Stimulated activated CD4-positive, alpha-beta T cell treated with anti-CD3 and anti-CD28 coated beads, Interleukin-2, amount 100 ng/mL, for 48 hours (primary cell): ENCODE data around the gene SRRM3.
"Not testable (repeated sequence)": the region's sequence is repeated elsewhere in the genome, so short reads cannot be mapped to it uniquely, and the experiment has no call there.

Experiments
- DNase-seq, 2 donors: peaks; one replicate each; pipeline ENCODE4 v3.0.0-alpha.2; 2020

The SRRM3 gene

DNA sequence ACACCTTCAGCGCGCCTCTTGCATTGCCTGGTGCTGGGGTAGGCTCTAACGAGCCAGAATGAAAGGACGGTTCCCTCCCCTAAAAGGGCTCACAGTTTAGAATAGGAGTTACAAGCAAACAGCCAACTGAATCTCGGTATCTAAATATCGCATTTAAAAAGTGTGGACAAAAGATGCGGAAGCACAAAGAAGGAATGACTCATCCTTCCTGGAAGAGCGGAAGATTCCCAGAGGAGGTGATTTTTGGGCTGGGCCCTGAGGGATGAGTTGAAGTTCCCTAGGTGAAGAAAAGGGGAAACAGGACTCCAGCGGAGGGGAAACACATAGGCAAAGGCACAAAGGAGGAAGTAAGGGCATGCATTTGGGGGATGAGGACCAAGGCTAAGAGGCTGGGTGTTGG lies 29.9 kb downstream of the SRRM3 start:
- no peak for DNase-seq

DNA sequence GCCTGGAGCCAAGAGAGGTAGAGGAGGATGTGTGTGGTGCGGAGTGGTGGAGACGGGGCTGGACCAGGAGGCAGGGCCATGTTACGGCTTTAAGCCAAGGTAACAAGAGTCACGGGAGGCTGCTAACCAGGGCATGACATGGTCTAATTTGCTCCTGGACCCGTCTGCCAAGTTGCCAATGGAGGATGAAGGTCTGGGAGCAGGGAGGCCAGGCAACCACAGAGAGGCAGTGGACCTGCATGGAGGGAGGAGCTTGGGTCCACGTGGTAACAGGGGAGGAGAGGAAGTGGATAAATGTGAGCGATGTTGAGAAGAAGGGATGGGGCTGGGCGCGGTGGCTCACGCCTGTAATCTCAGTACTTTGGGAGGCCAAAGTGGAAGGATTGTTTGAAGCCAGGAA lies 31.0 kb downstream of the SRRM3 start:
- no peak for DNase-seq

- no peak for DNase-seq
Measured at GRCh38 chr7:76233538-76234281, 32.0 kb downstream of the SRRM3 start.

GRCh38 chr7:76234282-76234584 lies 32.5 kb downstream of the SRRM3 start:
- no peak for DNase-seq

DNA sequence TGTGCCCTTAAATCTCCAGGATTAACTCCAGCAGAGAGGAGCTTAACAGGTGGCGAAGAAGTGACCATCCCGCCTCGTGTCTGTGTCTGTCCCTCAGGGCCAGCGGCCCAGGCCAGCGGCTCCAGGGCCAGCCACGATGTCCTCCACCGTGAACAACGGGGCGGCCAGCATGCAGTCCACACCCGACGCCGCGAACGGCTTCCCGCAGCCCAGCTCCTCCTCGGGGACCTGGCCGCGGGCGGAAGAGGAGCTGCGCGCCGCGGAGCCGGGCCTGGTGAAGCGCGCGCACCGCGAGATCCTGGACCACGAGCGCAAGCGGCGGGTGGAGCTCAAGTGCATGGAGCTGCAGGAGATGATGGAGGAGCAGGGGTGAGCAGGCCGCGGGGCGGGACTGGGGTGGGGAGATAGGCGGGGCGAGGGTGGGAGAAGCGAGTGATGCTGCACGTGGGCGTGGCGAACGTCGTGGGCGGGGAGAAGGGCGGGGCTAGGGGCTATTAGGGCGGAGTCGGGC lies 33.3 kb downstream of the SRRM3 start:
- peak; percentile 82 to 83 for DNase-seq

DNA sequence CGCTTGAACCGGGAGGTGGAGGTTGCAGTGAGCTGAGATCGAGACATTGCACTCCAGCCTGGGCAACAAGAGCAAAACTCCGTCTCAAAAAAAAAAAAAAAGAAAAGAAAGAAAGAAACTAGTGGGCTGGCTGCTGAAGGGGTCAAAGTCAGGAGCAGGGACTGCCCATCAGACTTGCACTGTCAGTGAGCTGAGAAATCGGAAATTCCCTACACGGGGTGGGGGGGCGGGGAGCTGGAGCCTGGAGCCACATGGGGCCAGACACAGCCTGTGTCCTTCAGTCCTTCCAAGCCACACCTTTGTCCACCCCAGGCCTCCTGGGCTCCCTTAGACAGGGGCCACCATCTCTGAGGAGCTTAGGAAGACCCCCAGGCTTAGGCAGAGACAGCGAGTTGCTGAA lies 34.5 kb downstream of the SRRM3 start:
- no peak for DNase-seq

GRCh38 chr7:76238326-76238725 lies 36.6 kb downstream of the SRRM3 start:
- DNase-seq: no peak

DNA sequence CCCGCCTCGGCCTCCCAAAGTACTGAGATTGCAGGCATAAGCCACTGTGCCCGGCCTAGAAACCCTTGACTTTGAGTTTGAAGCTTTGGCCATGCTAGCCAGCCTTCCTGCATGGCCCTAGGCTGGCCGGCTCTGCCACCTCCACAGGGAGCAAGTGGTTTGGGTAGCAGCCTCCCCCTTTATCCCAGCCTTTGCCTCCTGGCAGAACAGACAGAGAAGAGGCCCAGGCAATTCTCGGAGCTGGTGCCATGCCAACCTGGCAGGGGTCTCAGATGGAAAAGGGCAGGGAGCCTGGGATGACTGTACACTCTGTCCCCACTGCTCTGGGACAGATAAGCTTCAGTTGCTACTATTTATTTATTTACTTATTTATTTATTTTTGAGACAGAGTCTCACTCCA lies 39.4 kb downstream of the SRRM3 start:
- DNase-seq: no peak

- DNase-seq: not testable (repeated sequence)
Measured at GRCh38 chr7:76242517-76243063, 40.9 kb downstream of the SRRM3 start.

DNA sequence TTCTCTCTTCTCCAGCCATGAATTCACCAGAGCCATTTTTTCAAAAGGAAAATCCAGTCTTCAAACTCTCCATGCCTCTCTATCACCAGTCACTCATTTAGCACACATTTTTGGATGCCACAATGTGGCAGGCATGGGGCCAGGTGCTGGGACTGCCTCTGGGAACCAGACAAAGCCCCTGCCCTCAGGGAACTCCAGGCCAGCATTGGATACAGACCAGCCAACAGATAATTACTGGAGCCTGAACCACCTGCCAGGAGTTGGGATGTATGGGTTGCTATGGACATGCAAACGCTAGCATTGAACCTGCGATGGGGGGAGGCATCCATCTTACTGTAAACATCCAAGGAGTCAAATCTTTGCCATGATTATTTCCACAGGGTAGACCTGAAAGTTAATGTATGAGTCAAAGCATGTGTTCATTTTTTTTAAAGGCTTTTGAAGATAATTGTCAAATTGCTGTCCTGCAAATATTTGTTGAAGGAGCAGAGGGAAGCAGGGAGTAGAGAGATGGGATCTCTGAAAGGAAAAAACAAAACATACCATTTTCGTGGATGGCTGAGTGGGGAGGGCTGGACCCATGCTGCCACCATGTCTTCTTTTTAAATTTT lies 43.2 kb downstream of the SRRM3 start:
- DNase-seq: no peak

DNA sequence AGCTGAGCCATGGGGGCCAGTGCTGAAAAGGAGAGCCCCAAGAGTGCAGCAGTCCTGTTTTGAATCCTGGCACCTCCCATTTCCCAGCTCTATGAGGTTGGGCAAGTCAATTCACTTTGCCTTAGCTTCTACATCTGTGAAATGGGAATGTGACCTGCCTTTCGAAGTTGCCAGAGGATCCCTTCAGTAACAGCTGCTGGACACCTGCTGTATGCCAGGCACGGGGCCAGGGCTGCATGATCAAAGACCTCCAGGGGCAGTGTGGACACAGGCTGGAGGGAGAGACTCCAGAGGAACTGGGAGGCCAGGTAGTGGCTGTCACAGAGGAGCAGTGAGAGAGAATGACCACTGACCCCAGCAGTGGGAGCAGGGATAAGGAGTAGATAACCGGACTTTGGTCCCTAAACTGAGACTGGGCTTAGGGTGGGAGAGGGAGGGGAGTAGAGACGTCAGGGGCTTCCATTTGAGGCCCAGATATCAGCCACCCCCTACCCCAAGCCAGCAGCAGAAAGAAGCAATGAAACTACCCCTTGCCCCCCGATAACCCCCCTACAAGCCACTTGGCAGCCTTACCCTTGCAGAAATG lies 45.2 kb downstream of the SRRM3 start:
- no peak for DNase-seq

GRCh38 chr7:76247938-76248337 lies 46.2 kb downstream of the SRRM3 start:
- no peak for DNase-seq

- DNase-seq: no peak
Measured at GRCh38 chr7:76252021-76252420, 50.3 kb downstream of the SRRM3 start.

- DNase-seq: no peak
Measured at GRCh38 chr7:76254781-76255180, 53.1 kb downstream of the SRRM3 start.

- no peak for DNase-seq
Measured at GRCh38 chr7:76257973-76258372, 56.3 kb downstream of the SRRM3 start.

- DNase-seq: no peak
Measured at GRCh38 chr7:76259124-76260093, 57.7 kb downstream of the SRRM3 start.

DNA sequence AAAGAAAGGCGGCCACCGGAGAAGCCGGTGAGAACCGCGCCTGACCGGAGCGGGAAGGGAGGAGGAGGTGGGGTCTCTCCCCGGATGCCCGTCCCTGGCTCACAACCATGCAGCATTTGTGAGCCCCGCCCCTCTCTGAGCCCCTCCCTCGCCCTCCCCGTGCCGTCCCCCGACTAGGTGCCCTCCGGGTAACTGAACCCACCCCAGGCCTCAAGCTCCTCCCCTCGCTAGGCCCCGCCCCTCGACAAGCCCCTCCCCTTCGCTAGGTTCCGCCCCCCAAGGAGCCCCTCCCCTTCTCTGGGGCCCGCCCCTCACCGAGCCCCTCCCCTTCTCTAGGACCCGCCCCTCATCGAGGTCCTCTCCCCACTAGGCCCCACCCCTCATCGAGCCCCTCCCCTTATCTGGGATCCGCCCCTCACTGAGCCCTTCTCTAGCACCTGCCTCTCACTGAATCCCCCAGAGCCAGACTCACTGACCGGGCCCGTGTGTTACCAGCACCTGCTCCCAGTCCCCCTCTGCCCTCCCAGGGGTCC lies 58.5 kb downstream of the SRRM3 start:
- DNase-seq: peak; percentile 32 to 44

DNA sequence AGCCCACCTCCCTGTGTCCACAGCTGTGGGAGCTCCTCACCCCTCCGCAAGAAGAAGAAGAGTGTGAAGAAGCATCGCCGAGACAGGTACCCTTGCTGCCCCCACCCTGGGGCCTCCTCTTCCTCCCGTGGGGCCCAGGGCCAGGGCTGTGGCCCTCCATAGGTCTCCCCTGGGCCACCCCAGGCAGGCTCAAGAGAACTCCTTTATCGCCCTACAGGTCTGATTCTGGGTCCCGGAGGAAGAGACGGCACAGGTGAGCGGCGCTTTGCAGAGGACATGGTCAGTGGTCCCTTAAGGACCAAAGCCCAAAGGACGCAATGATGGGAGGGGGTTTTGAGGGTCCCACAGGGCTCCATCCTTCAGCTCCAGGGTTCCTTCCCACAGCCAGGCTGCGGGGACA lies 59.6 kb downstream of the SRRM3 start:
- no peak for DNase-seq

- no peak for DNase-seq
Measured at GRCh38 chr7:76261931-76262330, 60.2 kb downstream of the SRRM3 start.

DNA sequence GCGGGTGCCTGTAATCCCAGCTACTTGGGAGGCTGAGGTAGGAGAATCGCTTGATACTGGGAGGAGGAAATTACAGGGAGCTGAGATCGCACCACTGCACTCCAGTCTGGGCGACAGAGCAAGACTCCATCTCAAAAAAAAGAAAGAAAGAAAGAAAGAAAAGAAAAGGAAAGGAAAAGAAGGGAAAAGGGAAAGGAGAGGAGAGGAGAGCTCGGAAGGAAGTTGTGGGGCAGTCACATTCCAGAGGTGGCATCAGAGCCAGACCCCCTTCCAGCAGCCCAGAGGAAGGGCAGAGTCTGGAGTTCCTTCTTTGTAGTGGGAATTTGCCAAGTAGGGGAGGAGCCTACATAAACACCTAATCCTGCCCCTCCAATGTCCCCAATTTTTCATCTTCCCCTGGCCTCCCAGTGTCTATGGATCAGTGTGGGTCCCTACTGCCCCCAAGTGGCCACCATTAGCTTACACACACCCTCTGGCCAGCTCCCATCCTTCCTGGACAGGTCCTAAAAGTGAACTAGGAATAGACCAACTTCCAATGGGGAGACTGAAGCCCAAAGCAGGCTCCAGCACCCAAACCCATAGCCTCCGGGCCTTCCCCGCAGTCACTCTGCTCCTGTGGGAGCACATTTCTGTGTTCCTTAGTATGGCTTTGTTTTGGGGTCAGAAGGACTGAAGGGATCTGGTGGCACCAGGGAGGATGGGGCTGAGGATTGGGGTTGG lies 61.1 kb downstream of the SRRM3 start:
- DNase-seq: peak; percentile 31 to 35

DNA sequence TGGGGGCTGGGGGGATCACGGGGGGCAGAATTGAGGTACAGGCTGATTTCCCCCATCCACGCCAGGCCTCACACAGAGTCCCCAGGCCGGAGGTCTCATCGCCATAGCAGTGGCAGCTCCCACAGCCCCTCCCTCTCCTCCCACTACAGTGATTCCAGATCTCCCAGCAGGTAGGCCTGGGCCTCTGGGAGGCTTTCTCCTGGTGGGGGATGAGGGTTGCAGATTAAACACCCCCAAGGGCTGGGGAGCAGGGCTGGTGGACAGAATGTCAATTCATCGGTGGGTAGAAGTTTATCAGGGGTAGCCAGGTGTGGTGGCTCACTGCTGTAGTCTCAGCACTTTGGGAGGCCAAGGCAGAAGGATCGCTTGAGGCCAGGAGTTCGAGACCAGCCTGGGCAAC lies 63.6 kb downstream of the SRRM3 start:
- DNase-seq: no peak
